ENCODE data around the gene FAM83D.

The FAM83D gene

GRCh38 chr20:38940644-38941043, 14.4 kb downstream of the FAM83D start:
- Histone ChIP-seq H3K9me2 (replicated peaks; ENCODE audit: control insufficient read depth, low read length) (no peaks in the 10 kb centered on the region), H3K27me3 (ENCODE audit: control insufficient read depth, low read length) (no peaks in the 10 kb centered on the region), H3K27ac (ENCODE audit: low read depth, low read length) (no peak overlapping the region), H3K79me2 (ENCODE audit: control insufficient read depth, low read length) (peaks cover 90% of the 10 kb centered on the region), H3K4me3 (ENCODE audit: low read length) (no peak overlapping the region), H3K4me2 (ENCODE audit: low read length) (no peak overlapping the region), H3F3A (ENCODE audit: control insufficient read depth, insufficient read depth) (no peaks in the 10 kb centered on the region), H3K9me3 (ENCODE audit: control insufficient read depth, insufficient read depth, low read length) (no peaks in the 10 kb centered on the region), H3K36me3 (ENCODE audit: control insufficient read depth, low read length) (peaks cover 93% of the 10 kb centered on the region), H3K4me1 (ENCODE audit: control insufficient read depth, low read length) (peaks cover 10% of the 10 kb centered on the region; the same call in 1 of the 2 replicates), H4K20me1 (ENCODE audit: control insufficient read depth, insufficient read depth, low read depth, low read length) (peaks cover 44% of the 10 kb centered on the region)
- TF ChIP-seq CTCF (IDR thresholded peaks at IDR 0.05; ENCODE audit: low read depth, low read length, poor library complexity, severe bottlenecking), result no peak
- no peak for TF ChIP-seq EZH2phosphoT487 (IDR thresholded peaks at IDR 0.05; ENCODE audit: borderline replicate concordance, low read length)

- Histone ChIP-seq H3K79me2 (ENCODE audit: control insufficient read depth, low read length) (peaks cover 85% of the 10 kb centered on the region), H3K27me3 (ENCODE audit: control insufficient read depth, low read length) (no peaks in the 10 kb centered on the region), H3K36me3 (ENCODE audit: control insufficient read depth, low read length) (peaks cover 89% of the 10 kb centered on the region), H3K9me2 (replicated peaks; ENCODE audit: control insufficient read depth, low read length) (no peaks in the 10 kb centered on the region), H3K9me3 (ENCODE audit: control insufficient read depth, insufficient read depth, low read length) (no peaks in the 10 kb centered on the region), H4K20me1 (ENCODE audit: control insufficient read depth, insufficient read depth, low read depth, low read length) (peaks cover 34% of the 10 kb centered on the region), H3K4me3 (ENCODE audit: low read length) (no peak overlapping the region), H3K27ac (ENCODE audit: low read depth, low read length) (no peak overlapping the region), H3K4me2 (ENCODE audit: low read length) (no peak overlapping the region), H3K4me1 (ENCODE audit: control insufficient read depth, low read length) (peaks cover 8% of the 10 kb centered on the region; the same call in 1 of the 2 replicates), H3F3A (ENCODE audit: control insufficient read depth, insufficient read depth) (no peaks in the 10 kb centered on the region; the same call in 1 of the 2 replicates)
- no peak for TF ChIP-seq CTCF (IDR thresholded peaks at IDR 0.05; ENCODE audit: low read depth, low read length, poor library complexity, severe bottlenecking)
- TF ChIP-seq EZH2phosphoT487 (IDR thresholded peaks at IDR 0.05; ENCODE audit: borderline replicate concordance, low read length), result no peak
Observed at GRCh38 chr20:38941726-38942389, 15.6 kb downstream of the FAM83D start.

- H3K79me2 ChIP-seq (ENCODE audit: control insufficient read depth, low read length), result peaks cover 69% of the 10 kb centered on the region
Observed at GRCh38 chr20:38945012-38945411, 18.8 kb downstream of the FAM83D start.

More at GRCh38 chr20:38945012-38945411, 18.8 kb downstream of the FAM83D start:
- Histone ChIP-seq H3K27me3 (ENCODE audit: control insufficient read depth, low read length) (no peaks in the 10 kb centered on the region), H3K4me2 (ENCODE audit: low read length) (no peak overlapping the region), H3K4me1 (ENCODE audit: control insufficient read depth, low read length) (no peaks in the 10 kb centered on the region), H3K9me2 (replicated peaks; ENCODE audit: control insufficient read depth, low read length) (no peaks in the 10 kb centered on the region), H3K27ac (ENCODE audit: low read depth, low read length) (no peak overlapping the region), H3F3A (ENCODE audit: control insufficient read depth, insufficient read depth) (no peaks in the 10 kb centered on the region; the same call in 1 of the 2 replicates), H3K36me3 (ENCODE audit: control insufficient read depth, low read length) (peaks cover 89% of the 10 kb centered on the region), H3K4me3 (ENCODE audit: low read length) (no peak overlapping the region), H4K20me1 (ENCODE audit: control insufficient read depth, insufficient read depth, low read depth, low read length) (peaks cover 9% of the 10 kb centered on the region; the same call in 1 of the 2 replicates), H3K9me3 (ENCODE audit: control insufficient read depth, insufficient read depth, low read length) (no peaks in the 10 kb centered on the region)
- TF ChIP-seq EZH2phosphoT487 (IDR thresholded peaks at IDR 0.05; ENCODE audit: borderline replicate concordance, low read length) (no peak), CTCF (IDR thresholded peaks at IDR 0.05; ENCODE audit: low read depth, low read length, poor library complexity, severe bottlenecking) (no peak)
